Measurements from ENCODE around the gene CCDC159. TPM values are rescaled to one million over a fixed set of nuclear protein-coding genes. Genes with fewer than 3 reads are reported as not detected.
"Not testable (repeated sequence)": the region's sequence is repeated elsewhere in the genome, so short reads cannot be mapped to it uniquely, and the experiment has no call there.

The CCDC159 gene
- total and polyA plus RNA-seq, 2 experiments from 2014 or later: 3.4 to 6.2 TPM

GRCh38 chr19:11379269-11379845 is 33.0 kb downstream of the CCDC159 start:
- not testable (repeated sequence) for H3K27me3 ChIP-seq (ENCODE audit: insufficient read depth); H3K4me3 ChIP-seq; H3K9me2 ChIP-seq (ENCODE audit: insufficient read depth); H2AFZ ChIP-seq; H3K27ac Mint-ChIP-seq; H3K4me3 Mint-ChIP-seq; H3K4me2 ChIP-seq; H4K20me1 ChIP-seq (replicated peaks; ENCODE audit: insufficient read depth); H3K27ac ChIP-seq (ENCODE audit: low read depth); H3K9me3 Mint-ChIP-seq; ATAC-seq; H3K36me3 ChIP-seq (ENCODE audit: insufficient read depth)
- peaks cover 25% of the 10 kb centered on the region for H3K4me1 Mint-ChIP-seq
- H3K36me3 Mint-ChIP-seq (ENCODE audit: low read depth): peaks cover 11% of the 10 kb centered on the region; the same call in 2 of the 3 replicates
- Histone ChIP-seq H3K4me1 (ENCODE audit: insufficient read depth) (peaks cover 10% of the 10 kb centered on the region), H3F3A (replicated peaks; ENCODE audit: low read depth) (peaks cover 22% of the 10 kb centered on the region), H3K79me2 (replicated peaks; ENCODE audit: insufficient read depth) (peaks cover 10% of the 10 kb centered on the region; the same call in 1 of the 2 replicates)
- peak; percentile 17 for DNase-seq (ENCODE audit: low spot score)
- peaks cover 16% of the 10 kb centered on the region for H3K27me3 Mint-ChIP-seq (ENCODE audit: insufficient read depth, low read depth, poor library complexity)

GRCh38 chr19:11379857-11380350 is 33.6 kb downstream of the CCDC159 start:
- Histone ChIP-seq H3K4me3 (peak overlapping the region; percentile 58), H3K27ac (ENCODE audit: low read depth) (peak overlapping the region; percentile 96), H3K36me3 (ENCODE audit: insufficient read depth) (no peaks in the 10 kb centered on the region), H3K4me1 (ENCODE audit: insufficient read depth) (peaks cover 10% of the 10 kb centered on the region), H2AFZ (no peak overlapping the region), H3K9me2 (ENCODE audit: insufficient read depth) (no peaks in the 10 kb centered on the region), H3K27me3 (ENCODE audit: insufficient read depth) (no peaks in the 10 kb centered on the region), H4K20me1 (replicated peaks; ENCODE audit: insufficient read depth) (no peaks in the 10 kb centered on the region), H3K4me2 (peak overlapping the region; percentile 89), H3K79me2 (replicated peaks; ENCODE audit: insufficient read depth) (peaks cover 10% of the 10 kb centered on the region; the same call in 1 of the 2 replicates), H3F3A (replicated peaks; ENCODE audit: low read depth) (peaks cover 22% of the 10 kb centered on the region)
- peaks cover 30% of the 10 kb centered on the region for H3K4me1 Mint-ChIP-seq
- H3K4me3 Mint-ChIP-seq: peak overlapping the region; percentile 94
- TF ChIP-seq STAT1 (IDR thresholded peaks at IDR 0.05; ENCODE audit: unreplicated experiment) (no peak), JUNB (IDR thresholded peaks at IDR 0.05; ENCODE audit: unreplicated experiment) (no peak), CREB1 (CRISPR knock-in tag; IDR thresholded peaks at IDR 0.05; ENCODE audit: low read depth) (no peak), CTCF (conservative IDR thresholded peaks at IDR 0.05; ENCODE audit: low read depth in 2 of 2) (no peak), POLR2AphosphoS5 (IDR thresholded peaks at IDR 0.05; ENCODE audit: low read depth) (no peak), REST (IDR thresholded peaks at IDR 0.05; ENCODE audit: unreplicated experiment) (no peak), ETS1 (IDR thresholded peaks at IDR 0.05) (no peak)
- no peak overlapping the region for H3K27ac Mint-ChIP-seq
- DNase-seq (ENCODE audit: low spot score) (no peak), ATAC-seq (no peak)
- peaks cover 3% of the 10 kb centered on the region; the same call in 1 of the 3 replicates for H3K9me3 Mint-ChIP-seq
- H3K27me3 Mint-ChIP-seq (ENCODE audit: insufficient read depth, low read depth, poor library complexity): peaks cover 16% of the 10 kb centered on the region
- peaks cover 11% of the 10 kb centered on the region; the same call in 2 of the 3 replicates for H3K36me3 Mint-ChIP-seq (ENCODE audit: low read depth)
